ENCODE measurements around the gene TBX5. TPM values are rescaled to one million over a fixed set of nuclear protein-coding genes. Genes with fewer than 3 reads are reported as not detected.

Gene TBX5
- total RNA-seq, 3 donors from 2014 or later: not detected

GRCh38 chr12:114334395-114334794 is 71.5 kb downstream of the TBX5 start:
- no peaks in the 10 kb centered on the region for H3K9me3 ChIP-seq
- no peak for DNase-seq
- TF ChIP-seq CTCF (IDR thresholded peaks at IDR 0.05): no peak
- ATAC-seq: no peak
- H3K36me3 ChIP-seq (ENCODE audit: low read depth): no peaks in the 10 kb centered on the region
- H3K4me3 ChIP-seq: no peak overlapping the region
- intact Hi-C loops (cut with DNase I, micrococcal nuclease): no loop called here
- no peaks in the 10 kb centered on the region for H3K4me1 ChIP-seq (ENCODE audit: low read depth)

- H3K4me1 ChIP-seq (ENCODE audit: low read depth): no peaks in the 10 kb centered on the region
- H3K9me3 ChIP-seq: no peaks in the 10 kb centered on the region
- intact Hi-C loops (cut with DNase I, micrococcal nuclease): no loop called here
- no peak for DNase-seq
- no peak overlapping the region for H3K4me3 ChIP-seq
- TF ChIP-seq CTCF (IDR thresholded peaks at IDR 0.05): no peak
- no peak for ATAC-seq
- no peaks in the 10 kb centered on the region for H3K36me3 ChIP-seq (ENCODE audit: low read depth)
Observed at GRCh38 chr12:114328292-114328691, 77.7 kb downstream of the TBX5 start.

GRCh38 chr12:114327765-114328164 is 78.2 kb downstream of the TBX5 start:
- DNase-seq (no peak), ATAC-seq (no peak)
- no peaks in the 10 kb centered on the region for H3K9me3 ChIP-seq
- no peak overlapping the region for H3K4me3 ChIP-seq
- H3K36me3 ChIP-seq (ENCODE audit: low read depth): no peaks in the 10 kb centered on the region
- no peaks in the 10 kb centered on the region for H3K4me1 ChIP-seq (ENCODE audit: low read depth)
- intact Hi-C loops (cut with DNase I, micrococcal nuclease): no loop called here
- TF ChIP-seq CTCF (IDR thresholded peaks at IDR 0.05): no peak

GRCh38 chr12:114321524-114321923 is 84.4 kb downstream of the TBX5 start:
- Histone ChIP-seq H3K36me3 (ENCODE audit: low read depth) (no peaks in the 10 kb centered on the region), H3K4me1 (ENCODE audit: low read depth) (no peaks in the 10 kb centered on the region), H3K9me3 (no peaks in the 10 kb centered on the region), H3K4me3 (no peak overlapping the region)
- TF ChIP-seq CTCF (IDR thresholded peaks at IDR 0.05): no peak
- ATAC-seq (no peak), DNase-seq (no peak)
- intact Hi-C loops (cut with DNase I, micrococcal nuclease): no loop called here

GRCh38 chr12:114320968-114321367 is 85.0 kb downstream of the TBX5 start:
- Histone ChIP-seq H3K9me3 (no peaks in the 10 kb centered on the region), H3K4me1 (ENCODE audit: low read depth) (no peaks in the 10 kb centered on the region), H3K4me3 (no peak overlapping the region), H3K36me3 (ENCODE audit: low read depth) (no peaks in the 10 kb centered on the region)
- intact Hi-C loops (cut with DNase I, micrococcal nuclease): no loop called here
- DNase-seq (no peak), ATAC-seq (no peak)
- TF ChIP-seq CTCF (IDR thresholded peaks at IDR 0.05): no peak

- ATAC-seq: no peak
- H3K9me3 ChIP-seq: no peaks in the 10 kb centered on the region
- TF ChIP-seq CTCF (IDR thresholded peaks at IDR 0.05): no peak
- no peaks in the 10 kb centered on the region for H3K36me3 ChIP-seq (ENCODE audit: low read depth)
- intact Hi-C loops (cut with DNase I, micrococcal nuclease): no loop called here
- no peak for DNase-seq
- no peak overlapping the region for H3K4me3 ChIP-seq
- H3K4me1 ChIP-seq (ENCODE audit: low read depth): no peaks in the 10 kb centered on the region
Observed at GRCh38 chr12:114320101-114320500, 85.8 kb downstream of the TBX5 start.

All from mucosa of descending colon (tissue), 3 donors.